Right lobe of liver (tissue), 6 donors: Measurements from ENCODE around the gene RHOBTB1. TPM values are rescaled to one million over a fixed set of nuclear protein-coding genes. Genes with fewer than 3 reads are reported as not detected.

Source experiments
- ATAC-seq, 4 donors: fragments of 200-7000 bp; cut with Tn5 transposase; one replicate each; pipeline ENCODE4 v1.9.1; 2020; ENCODE audit warnings: mild to moderate bottlenecking in 4 of 4, moderate library complexity in 4 of 4
- DNase-seq, 3 donors: peaks; one replicate each; pipeline ENCODE4 v3.0.0-alpha.2; 2020
- H3K27ac ChIP-seq, 3 donors: fragments of 200-600 bp; one replicate each; pipeline ENCODE4 v1.8.0; 2022
- H3K27me3 ChIP-seq, 2 donors: fragments of 200-600 bp; one replicate each; pipeline ENCODE4 v1.8.0; 2022
- H3K36me3 ChIP-seq, 4 donors: fragments of 200-600 bp; sonication (generic) in 1 of 4; one replicate each; pipeline versions ENCODE4 v1.5.1 to v1.8.0; 2017 to 2022; ENCODE audit warnings: control low read depth in 1 of 4
- H3K4me1 ChIP-seq, 4 donors: fragments of 200-600 bp; sonication (generic) in 1 of 4; one replicate each; pipeline versions ENCODE4 v1.5.1 to v1.8.0; 2017 to 2022; ENCODE audit warnings: control low read depth in 1 of 4
- H3K4me3 ChIP-seq, 3 donors: fragments of 200-600 bp; one replicate each; pipeline ENCODE4 v1.8.0; 2022
- H3K9me3 ChIP-seq, 4 donors: fragments of 200-600 bp; sonication (generic) in 1 of 4; one replicate each; pipeline versions ENCODE4 v1.5.1 to v1.8.0; 2017 to 2022; ENCODE audit warnings: control low read depth in 1 of 4
- CTCF ChIP-seq, 4 donors: fragments of 200-600 bp in 3 of 4; fragments of 450-650 bp in 1 of 4; IDR thresholded peaks; one replicate each; pipeline versions ENCODE4 v1.5.1 to v1.8.0; 2016 to 2022; ENCODE audit warnings: antibody characterized with exemption in 4 of 4, mild to moderate bottlenecking in 2 of 4
- POLR2A ChIP-seq: fragments of 450-650 bp; IDR thresholded peaks from one replicate; pipeline ENCODE4 v1.6.1; 2017; ENCODE audit warnings: antibody characterized with exemption, mild to moderate bottlenecking
- whole genome bisulfite sequencing: methylation state at CpG from one replicate; pipeline ENCODE4 v1.1.6; 2018; ENCODE audit warnings: low coverage, low lambda C conversion rate; ENCODE audit not compliant: insufficient coverage; ENCODE audit errors: missing lambda C conversion rate; 5-methylcytosine and 5-hydroxymethylcytosine counted together
- intact Hi-C, 2 donors: fragments of 100-400 bp; cut with DNase I; formaldehyde crosslinking; loops; one replicate each; pipeline versions ENCODE4 v1.11.2 to v1.14.1; 2022
- total RNA-seq, 6 experiments: library from RNA; depleted of rRNA in 2 of 6; stranded (reverse); fragments of >200 nt in 2 of 6; fragmentation: NEBNext Ultra II Directional in 3 of 6; extraction: Animal tissue kit (Norgen Biotek cat#: 25700) in 3 of 6; gene quantifications; one replicate each; pipeline versions ENCODE4 v1.1.0 to v1.2.4, GENCODE V29; 2016 to 2023
- donor health status: DM: no; HTN: yes; CAD: no.
- donor health status: DM: no; HTN: no; CAD: no.
- donor health status: DM: no; HTN: no; CAD: no.
- donor health status: DM: no; HTN: yes; CAD: no.
- donor health status: DM: no; HTN: yes; CAD: no.

The RHOBTB1 gene
- total RNA-seq, 6 experiments from 2014 or later, result 3.0 to 5.4 (median 4.4) TPM

GRCh38 chr10:60960031-60960430 is 16.0 kb upstream of the RHOBTB1 start:
- H3K36me3 ChIP-seq, result no peaks in the 10 kb centered on the region
- no peaks in the 10 kb centered on the region for H3K27me3 ChIP-seq
- no peak overlapping the region for H3K27ac ChIP-seq
- H3K4me1 ChIP-seq, result peaks cover 0 to 6% (median 0%) of the 10 kb centered on the region in 4 donors
- no peak overlapping the region for H3K4me3 ChIP-seq
- ATAC-seq (no peak), DNase-seq (no peak)
- intact Hi-C loops, result no loop called here
- no peak for TF ChIP-seq CTCF (IDR thresholded peaks at IDR 0.05)
- H3K9me3 ChIP-seq, result no peaks in the 10 kb centered on the region
- 43% methylated on average over 3 of the region's 3 CpGs for WGBS

- no peak overlapping the region for H3K4me3 ChIP-seq
- no peaks in the 10 kb centered on the region for H3K4me1 ChIP-seq
- WGBS, result 54% methylated on average over 3 of the region's 3 CpGs
- H3K9me3 ChIP-seq, result no peaks in the 10 kb centered on the region
- no peaks in the 10 kb centered on the region for H3K27me3 ChIP-seq
- intact Hi-C loops, result no loop called here
- no peaks in the 10 kb centered on the region for H3K36me3 ChIP-seq
- H3K27ac ChIP-seq, result no peak overlapping the region
- TF ChIP-seq POLR2A, result no peak
- no peak for TF ChIP-seq CTCF (IDR thresholded peaks at IDR 0.05)
- ATAC-seq, result no peak
- no peak for DNase-seq
Observed at GRCh38 chr10:60958892-60959601, 15.1 kb upstream of the RHOBTB1 start.

- intact Hi-C loops, result no loop called here
- H3K27ac ChIP-seq, result no peak overlapping the region
- ATAC-seq (no peak), DNase-seq (no peak)
- H3K4me1 ChIP-seq, result no peaks in the 10 kb centered on the region
- TF ChIP-seq POLR2A (no peak), CTCF (IDR thresholded peaks at IDR 0.05) (no peak)
- WGBS, result 48% methylated on average over 2 of the region's 3 CpGs
- no peak overlapping the region for H3K4me3 ChIP-seq
- H3K9me3 ChIP-seq, result no peaks in the 10 kb centered on the region
- H3K27me3 ChIP-seq, result no peaks in the 10 kb centered on the region
- H3K36me3 ChIP-seq, result no peaks in the 10 kb centered on the region
Observed at GRCh38 chr10:60957667-60958221, 13.8 kb upstream of the RHOBTB1 start.

GRCh38 chr10:60955957-60956425 is 12.0 kb upstream of the RHOBTB1 start:
- peak in 1 of 4 donors; percentile 92 for ATAC-seq
- intact Hi-C loops, result no loop called here
- no peak for DNase-seq

More at GRCh38 chr10:60955957-60956425, 12.0 kb upstream of the RHOBTB1 start:
- H3K9me3 ChIP-seq, result no peaks in the 10 kb centered on the region
- H3K4me1 ChIP-seq, result no peaks in the 10 kb centered on the region
- no peak overlapping the region for H3K27ac ChIP-seq
- WGBS, result 74% methylated on average over 2 of the region's 2 CpGs
- no peaks in the 10 kb centered on the region for H3K27me3 ChIP-seq
- no peaks in the 10 kb centered on the region for H3K36me3 ChIP-seq
- no peak overlapping the region for H3K4me3 ChIP-seq
- TF ChIP-seq CTCF (IDR thresholded peaks at IDR 0.05) (no peak), POLR2A (no peak)
